B cell (primary cell): ENCODE data around the gene CFAP210.

Experiments
- EZH2 ChIP-seq: IDR thresholded peaks from 2 replicates; pipeline ENCODE4 v1.6.1; 2012; ENCODE audit warnings: borderline replicate concordance, low read depth, mild to moderate bottlenecking, moderate library complexity, low read length; ENCODE audit not compliant: insufficient read depth, poor library complexity, severe bottlenecking
- TF ChIP-seq, protein P1 (sequence below): fragments of 200-600 bp; IDR thresholded peaks from one replicate; pipeline ENCODE4 v1.8.0; 2022; ENCODE audit warnings: antibody characterized with exemption, mild to moderate bottlenecking

GRCh38 chr2:169641464-169641863, 52.7 kb downstream of the CFAP210 start:
- TF ChIP-seq, protein P1, sequence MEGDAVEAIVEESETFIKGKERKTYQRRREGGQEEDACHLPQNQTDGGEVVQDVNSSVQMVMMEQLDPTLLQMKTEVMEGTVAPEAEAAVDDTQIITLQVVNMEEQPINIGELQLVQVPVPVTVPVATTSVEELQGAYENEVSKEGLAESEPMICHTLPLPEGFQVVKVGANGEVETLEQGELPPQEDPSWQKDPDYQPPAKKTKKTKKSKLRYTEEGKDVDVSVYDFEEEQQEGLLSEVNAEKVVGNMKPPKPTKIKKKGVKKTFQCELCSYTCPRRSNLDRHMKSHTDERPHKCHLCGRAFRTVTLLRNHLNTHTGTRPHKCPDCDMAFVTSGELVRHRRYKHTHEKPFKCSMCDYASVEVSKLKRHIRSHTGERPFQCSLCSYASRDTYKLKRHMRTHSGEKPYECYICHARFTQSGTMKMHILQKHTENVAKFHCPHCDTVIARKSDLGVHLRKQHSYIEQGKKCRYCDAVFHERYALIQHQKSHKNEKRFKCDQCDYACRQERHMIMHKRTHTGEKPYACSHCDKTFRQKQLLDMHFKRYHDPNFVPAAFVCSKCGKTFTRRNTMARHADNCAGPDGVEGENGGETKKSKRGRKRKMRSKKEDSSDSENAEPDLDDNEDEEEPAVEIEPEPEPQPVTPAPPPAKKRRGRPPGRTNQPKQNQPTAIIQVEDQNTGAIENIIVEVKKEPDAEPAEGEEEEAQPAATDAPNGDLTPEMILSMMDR, result no peak
- TF ChIP-seq EZH2, result no peak
